GM18868 (cell line): ENCODE measurements around the gene PRSS12.

Experiments used
- ATAC-seq: cut with Tn5 transposase; IDR thresholded peaks from one replicate; pipeline ENCODE4 v1.9.1; 2021; ENCODE audit warnings: mild to moderate bottlenecking, moderate library complexity; ENCODE audit not compliant: unreplicated experiment

The PRSS12 gene

DNA sequence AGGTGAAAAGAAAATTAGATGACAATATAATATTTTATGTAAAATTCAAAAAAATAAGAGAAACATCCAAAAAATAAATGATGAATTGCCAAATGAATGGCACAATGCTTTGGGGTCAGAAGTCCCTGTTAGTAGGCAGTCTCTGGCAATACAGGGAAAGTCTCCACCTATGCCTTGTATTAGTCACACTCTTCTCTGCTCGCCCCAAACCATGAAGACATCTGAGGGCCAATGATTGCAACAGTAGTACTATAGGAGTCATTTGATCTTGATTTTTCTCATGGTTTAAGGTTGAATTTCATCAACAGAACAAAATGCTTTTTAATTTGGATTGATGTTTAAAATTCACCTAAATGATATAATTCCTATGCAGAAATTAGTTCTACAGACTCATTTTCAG, 3.9 kb upstream of the PRSS12 start:
- no peak for ATAC-seq

DNA sequence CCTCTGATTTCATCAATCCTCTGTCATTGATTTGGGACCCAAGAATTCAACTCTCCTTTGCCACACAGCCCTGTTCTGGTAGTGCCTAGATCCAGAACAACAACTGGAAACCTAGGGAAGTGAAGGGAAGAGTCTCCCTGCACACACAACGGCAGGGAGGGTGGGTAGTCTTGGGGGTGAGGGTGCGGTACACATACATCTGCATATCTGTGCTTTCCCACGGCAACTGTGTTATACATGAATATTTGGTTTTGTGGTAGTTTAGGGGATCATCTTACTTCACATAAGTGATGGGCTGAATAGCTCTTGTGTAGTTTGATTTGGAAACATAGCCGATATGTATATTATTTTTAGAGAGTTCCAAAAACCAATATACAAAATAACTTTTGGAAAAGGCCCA, 3.3 kb upstream of the PRSS12 start:
- no peak for ATAC-seq

DNA sequence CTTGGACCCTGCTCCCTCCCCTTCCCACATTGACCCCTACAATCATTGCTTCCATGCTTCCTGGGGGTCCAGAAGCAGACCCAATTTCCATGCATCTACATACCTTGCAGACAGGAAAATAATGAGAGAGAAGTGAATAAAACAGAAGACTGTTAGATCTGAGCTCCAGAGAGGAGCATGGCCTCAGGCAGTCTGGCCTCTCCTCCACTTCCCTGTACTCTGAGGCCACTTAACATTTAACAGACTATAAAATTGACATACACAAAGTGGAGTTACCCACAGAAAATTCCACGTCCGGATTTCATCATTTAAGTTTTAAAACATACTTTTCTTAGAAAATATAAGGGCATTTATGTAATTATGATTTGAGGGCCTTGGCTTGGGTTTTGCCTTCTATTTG, 2.1 kb upstream of the PRSS12 start:
- no peak for ATAC-seq

GRCh38 chr4:118353534-118354030, 779 bp upstream of the PRSS12 start:
- ATAC-seq: no peak

DNA sequence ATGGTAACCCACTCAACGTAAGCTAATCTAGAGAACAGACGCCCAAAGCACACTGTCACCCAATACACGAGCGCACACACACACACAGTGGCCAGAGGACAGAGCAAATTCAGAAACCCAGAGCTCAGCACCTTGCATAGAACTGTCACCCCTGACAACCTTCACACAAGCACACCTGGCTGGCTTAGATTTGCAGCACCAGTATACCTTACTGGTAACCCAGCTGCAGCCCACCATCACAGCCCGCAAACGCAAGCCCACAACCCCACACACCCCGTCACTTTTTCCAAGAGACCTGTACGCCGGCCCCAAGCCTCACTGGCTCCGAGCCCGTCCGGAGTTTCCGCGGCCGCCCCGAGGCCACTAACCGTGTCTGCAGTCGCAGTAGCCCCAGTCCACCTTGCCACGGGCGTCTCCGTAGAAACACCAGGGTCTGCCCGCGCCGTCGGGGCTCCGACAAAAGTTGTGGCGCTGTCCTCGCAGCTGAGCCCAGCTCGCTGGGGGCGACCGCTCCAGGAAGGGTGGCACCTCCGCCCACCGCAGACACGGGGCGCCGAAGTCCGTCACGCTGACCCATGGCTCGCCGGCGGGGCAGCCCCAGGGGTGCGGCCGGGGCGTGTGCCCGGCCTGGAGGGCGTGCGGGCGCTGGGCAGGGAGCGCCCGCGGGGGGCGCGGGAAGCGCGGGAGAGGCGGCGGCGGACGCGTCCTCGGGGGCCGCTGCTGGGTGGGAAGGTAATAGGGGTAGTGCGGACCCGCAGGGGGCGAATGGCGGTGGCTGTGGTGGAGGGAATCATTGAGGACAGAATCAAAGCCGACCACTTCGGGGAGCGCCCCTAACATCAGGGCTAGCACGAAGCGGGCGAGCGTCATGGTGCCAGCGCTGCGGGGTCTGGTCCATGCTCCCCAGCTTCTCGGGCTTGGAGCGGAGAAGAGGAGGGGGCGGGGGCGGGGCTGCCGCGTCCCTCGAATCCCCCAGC, 664 bp downstream of the PRSS12 start:
- ATAC-seq: peak; percentile 32

- no peak for ATAC-seq
Observed at GRCh38 chr4:118350961-118351360, 1.8 kb downstream of the PRSS12 start.

- ATAC-seq: no peak
Observed at GRCh38 chr4:118348886-118349285, 3.9 kb downstream of the PRSS12 start.

GRCh38 chr4:118346495-118346894, 6.3 kb downstream of the PRSS12 start:
- ATAC-seq: no peak

- ATAC-seq: no peak
Observed at GRCh38 chr4:118345813-118346212, 7.0 kb downstream of the PRSS12 start.

- ATAC-seq: no peak
Observed at GRCh38 chr4:118344801-118345200, 8.0 kb downstream of the PRSS12 start.

DNA sequence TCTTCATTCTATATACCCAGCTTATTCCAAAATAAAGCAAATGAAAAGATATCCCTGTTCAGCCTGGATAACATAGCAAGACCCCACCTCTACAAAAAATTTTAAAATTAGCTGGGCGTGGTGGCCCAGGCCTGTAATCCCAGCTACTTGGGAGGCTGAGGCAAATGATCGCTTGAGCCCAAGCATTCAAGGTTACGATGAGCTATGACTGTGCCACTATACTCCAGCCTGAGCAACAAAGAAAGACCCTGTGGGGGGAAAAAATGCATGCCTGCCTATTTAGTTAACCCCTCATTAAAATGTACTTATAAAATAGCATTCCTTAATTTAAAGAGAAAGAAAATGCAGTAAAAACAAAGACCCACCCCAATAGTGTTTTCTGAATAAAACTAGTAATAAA, 9.3 kb downstream of the PRSS12 start:
- ATAC-seq: no peak

GRCh38 chr4:118340109-118340508, 12.7 kb downstream of the PRSS12 start:
- no peak for ATAC-seq

DNA sequence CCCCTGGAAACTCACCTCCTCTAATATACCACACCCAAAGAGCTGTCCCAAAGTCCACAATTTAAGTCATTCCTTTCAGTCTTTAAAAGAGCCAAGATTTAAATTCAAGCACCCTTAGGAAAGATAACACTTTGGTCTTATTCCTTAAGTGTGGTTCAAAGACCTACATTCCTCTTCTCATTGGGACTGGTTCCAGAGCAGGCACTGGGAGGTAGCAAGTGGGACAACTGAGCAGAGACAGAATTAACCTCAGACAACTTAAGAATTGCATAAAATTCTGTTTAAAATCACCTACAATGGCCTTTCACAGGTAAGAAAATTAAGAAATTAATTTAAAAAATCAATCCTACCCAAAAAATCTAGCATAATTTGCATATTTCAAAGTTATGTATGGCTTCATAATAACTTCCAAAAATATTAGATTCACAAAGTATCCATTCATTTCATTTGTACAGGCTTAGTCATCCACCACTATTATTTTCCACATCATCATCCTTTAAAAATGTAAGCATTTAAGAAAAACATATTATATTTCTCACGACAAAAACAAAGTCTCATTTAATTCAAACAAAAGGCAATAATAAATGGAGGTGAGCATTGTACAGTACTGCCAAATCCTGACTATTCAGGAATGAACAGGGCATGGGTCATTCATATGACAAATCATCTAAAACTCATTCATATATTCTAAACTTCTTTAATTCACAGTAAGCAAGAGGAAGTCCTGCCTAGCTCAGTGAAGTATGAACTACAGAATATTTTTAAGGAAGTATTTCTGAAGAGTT, 13.6 kb downstream of the PRSS12 start:
- no peak for ATAC-seq

DNA sequence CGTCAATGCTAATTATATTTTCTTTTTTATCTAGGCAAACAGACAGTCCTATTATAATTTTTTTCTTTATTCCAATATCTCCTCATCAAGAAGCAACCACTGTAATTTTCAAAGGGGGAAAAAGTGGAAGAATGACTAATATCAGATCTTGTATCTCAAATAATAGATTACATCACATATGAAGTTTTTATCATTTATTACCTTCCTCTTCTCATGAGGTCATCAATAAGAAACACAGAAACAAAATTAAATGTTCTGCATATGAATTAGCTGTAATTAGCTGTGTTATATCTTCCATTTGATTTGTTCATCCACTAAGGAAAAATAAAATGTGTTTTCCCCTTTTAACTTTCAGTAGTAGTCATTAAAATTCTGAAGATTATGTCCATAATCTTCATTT, 14.3 kb downstream of the PRSS12 start:
- no peak for ATAC-seq

- peak; percentile 69 for ATAC-seq
Observed at GRCh38 chr4:118337954-118338353, 14.8 kb downstream of the PRSS12 start.

- no peak for ATAC-seq
Observed at GRCh38 chr4:118335774-118336173, 17.0 kb downstream of the PRSS12 start.

DNA sequence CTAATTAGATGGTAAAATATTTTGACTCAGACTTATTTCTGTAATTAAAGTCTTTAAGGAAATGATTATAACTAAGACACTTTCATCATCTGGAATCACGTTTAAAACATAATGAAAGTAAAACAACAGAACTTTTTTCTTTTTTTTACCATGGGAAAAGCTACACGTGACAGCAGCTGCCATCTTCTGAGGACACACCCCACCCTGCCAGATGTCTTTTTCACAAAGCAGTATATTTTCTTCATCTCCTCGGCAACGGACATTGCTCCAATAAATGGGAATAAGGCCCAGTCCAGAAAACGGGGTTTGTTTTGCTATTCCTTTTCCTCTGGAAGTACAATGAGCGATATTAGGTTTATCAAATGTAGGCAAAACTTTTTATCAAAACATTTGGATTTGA, 17.5 kb downstream of the PRSS12 start:
- ATAC-seq: no peak

DNA sequence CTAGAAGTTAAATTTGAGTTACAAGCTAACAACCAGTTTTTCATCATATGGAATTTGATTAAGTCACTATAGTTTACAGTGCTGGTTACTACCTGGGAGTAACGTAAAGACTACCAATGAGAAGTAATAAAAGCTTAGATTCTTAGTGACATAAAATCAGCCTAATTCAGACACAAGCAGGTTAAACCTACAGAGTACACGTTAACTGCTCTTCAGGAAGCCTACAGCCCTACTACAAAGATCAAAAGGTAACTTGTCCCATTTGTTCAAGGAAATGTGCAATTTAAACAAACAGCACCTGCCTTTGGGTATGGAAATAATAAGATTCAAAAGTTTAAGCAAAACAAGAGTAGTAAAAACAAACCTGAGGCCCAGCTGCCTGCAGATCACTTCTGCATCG, 21.5 kb downstream of the PRSS12 start:
- ATAC-seq: no peak

DNA sequence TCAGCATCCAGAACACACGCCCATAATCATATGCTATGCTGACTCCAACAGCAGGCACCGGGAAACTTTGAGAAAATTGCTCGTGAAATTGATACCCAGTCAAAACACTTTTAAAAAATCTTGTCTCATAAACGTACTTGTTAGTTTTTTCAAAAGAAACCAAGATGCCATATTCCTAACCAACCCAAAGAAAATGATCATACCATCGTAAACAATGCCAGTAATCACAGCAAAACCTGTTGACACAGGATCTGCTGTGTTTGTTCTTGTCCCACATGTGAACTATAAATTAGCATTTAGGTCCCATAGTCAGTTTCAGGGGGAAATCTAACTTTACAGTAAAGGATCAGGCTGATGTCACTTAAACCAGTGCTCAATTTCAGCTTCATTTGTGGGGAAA, 23.0 kb downstream of the PRSS12 start:
- ATAC-seq: no peak

DNA sequence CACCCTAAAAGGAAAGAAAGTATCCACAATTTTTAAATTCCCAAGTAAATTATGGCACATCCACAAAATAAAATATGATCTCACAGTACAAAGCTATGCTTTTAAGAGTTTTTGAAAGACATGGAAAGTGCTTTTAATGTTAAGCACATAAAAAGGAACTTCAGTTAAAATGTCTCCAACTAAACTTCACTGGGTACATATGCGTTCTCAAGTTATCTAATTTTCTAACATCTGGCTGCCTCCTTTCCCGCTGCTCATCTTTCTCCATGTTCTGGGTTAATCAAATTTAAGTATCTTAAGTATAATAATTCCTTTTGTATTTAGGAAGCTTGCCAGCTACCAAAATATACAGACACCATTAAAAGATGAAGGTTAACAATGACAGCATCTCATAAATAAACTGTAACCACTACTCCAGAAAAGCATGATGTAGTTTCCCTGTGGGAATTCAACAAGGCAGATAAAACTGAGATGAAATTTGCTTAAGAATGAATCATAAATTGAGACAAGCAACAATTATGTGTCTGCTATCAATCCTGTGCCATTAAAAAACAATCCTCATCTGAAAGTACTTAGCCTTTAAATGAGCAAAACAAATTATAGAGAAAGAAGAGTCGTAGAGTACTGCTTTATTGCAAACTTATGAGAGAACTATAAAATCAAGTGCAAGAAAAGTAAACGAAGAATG, 25.1 kb downstream of the PRSS12 start:
- no peak for ATAC-seq

GRCh38 chr4:118326585-118326984, 26.2 kb downstream of the PRSS12 start:
- ATAC-seq: no peak
